Measurements from ENCODE around the gene TUBD1.

GRCh38 chr17:59837308-59838051 lies 55.3 kb downstream of the TUBD1 start:
- peak; percentile 48 to 91 for TF ChIP-seq POLR2A (IDR thresholded peaks at IDR 0.05)
- TF ChIP-seq CTCF (IDR thresholded peaks at IDR 0.05) = no peak

Measured in suprapubic skin (tissue), 3 donors.